AG09319 (cell line): ENCODE results near the gene DNAL1.

Source experiments
- DNase-seq: peaks from one replicate; pipeline ENCODE4 v3.0.0-alpha.2; 2010; ENCODE audit warnings: low read depth; ENCODE audit errors: extremely low read depth
- CTCF ChIP-seq: IDR thresholded peaks from 2 replicates; pipeline ENCODE4 v1.5.1; 2011; ENCODE audit warnings: low read depth, mild to moderate bottlenecking, inconsistent platforms, low read length, moderate library complexity

The DNAL1 gene

DNA sequence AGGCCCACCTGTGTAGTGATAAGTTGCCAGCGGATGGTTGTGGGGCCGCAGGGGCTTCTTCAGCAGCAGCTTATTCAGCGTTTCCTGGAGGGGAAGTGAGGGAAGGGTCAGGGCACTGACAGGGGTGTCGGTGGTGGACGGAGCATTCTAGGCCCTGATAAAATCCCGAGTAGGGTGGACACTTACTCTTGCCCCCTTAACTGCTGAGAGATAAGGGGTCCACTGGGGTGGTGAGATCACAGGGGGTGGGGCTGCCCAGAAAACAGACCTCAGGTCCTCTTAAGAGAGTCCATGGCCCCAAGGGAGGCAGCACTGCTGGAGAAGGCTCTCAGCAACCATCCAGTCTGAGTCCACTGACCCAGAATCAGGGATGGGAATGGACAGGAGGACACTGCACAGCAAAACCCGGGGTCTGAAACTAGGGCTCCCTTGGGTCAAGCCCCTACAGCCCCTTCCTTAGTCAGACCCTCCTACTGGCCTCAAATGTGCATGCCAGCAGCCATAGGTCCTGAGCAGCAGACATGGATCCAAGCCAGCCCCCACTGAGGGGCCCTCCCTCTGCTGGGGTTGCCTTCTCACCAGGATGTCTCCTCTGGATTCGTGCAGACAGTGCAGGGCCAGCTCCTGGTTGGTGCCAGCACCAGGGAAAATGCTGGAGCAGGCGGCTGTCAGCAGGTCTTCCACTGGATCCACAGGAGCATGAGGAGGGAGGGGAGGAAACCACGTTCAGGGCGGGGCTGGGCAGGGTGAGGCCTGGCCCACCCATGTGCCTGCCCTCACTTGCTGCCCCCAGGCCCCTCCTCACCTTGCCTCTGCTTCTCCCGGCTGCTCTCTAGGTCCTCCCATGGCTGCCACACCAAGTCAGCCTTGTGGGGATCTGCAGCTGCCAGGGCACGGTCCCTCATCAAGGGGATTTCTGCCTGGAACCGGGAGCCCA is 81.5 kb downstream of the DNAL1 start:
- no peak for TF ChIP-seq CTCF
- no peak for DNase-seq

DNA sequence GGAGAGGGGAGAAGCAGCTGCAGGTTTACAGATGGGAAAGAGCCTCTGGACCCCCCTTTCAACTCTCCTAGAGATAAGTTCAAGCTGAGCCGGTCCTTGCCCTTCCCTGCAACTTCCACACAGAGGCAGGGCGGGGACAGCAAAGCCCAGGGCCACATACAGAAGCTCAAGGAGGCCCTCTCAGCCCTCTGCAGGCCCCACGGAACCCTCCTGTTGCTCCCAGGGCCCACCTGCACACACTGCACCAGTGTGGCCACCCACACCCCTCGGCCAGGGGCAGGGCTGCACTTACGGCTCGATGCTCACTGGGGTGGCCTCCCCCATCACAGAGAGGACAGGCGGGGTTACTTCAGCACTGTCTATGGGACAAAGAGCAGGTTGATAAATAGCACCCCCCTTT is 82.4 kb downstream of the DNAL1 start:
- DNase-seq: no peak
- no peak for TF ChIP-seq CTCF

- no peak for DNase-seq
- peak; percentile 94 for TF ChIP-seq CTCF
Observed at GRCh38 chr14:73728717-73729330, 84.0 kb downstream of the DNAL1 start.

GRCh38 chr14:73729556-73730265 is 84.9 kb downstream of the DNAL1 start:
- DNase-seq: no peak
- no peak for TF ChIP-seq CTCF

DNA sequence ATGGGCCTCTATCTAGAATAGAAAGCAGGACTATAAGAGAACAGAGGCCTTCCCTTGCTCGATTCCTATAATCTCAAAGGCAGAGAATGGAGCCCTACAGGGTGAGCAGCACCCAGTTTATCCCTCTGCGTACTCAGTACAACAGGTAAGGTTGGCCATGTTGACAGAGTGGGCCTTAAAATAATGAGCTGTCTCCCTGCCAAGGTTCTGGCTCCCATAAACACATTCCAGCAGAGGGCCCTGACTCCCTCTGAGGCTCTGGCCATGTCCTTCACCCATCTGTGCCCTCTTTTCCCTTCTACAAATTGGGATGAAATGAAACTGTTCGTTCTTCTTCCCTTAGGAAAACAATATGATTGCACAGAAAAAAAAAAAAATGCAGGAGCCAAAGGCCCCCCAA is 86.3 kb downstream of the DNAL1 start:
- DNase-seq: no peak
- TF ChIP-seq CTCF: no peak

DNA sequence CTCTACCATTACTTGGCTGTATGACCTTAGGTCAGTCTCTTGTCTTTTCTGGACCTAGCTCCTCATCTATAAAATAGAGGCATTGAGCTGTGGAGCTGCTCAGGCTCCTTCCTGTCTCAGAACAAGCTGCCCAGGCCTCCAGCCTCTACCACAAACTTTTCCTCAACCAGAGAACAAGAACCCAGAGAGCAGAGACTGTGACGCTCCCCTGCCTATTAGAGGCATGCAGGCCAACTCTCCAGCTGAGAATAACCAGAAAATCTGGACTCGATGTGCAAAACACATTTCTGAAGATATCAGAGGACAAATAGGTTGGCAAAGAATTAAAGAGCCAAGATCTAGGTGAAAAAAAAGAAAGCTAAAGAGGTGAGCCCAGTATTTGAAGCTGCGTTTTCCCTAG is 87.2 kb downstream of the DNAL1 start:
- no peak for DNase-seq
- TF ChIP-seq CTCF: no peak

- no peak for TF ChIP-seq CTCF
- no peak for DNase-seq
Observed at GRCh38 chr14:73736842-73737241, 92.1 kb downstream of the DNAL1 start.
